OCI-LY7 (cell line): ENCODE data around the gene ARID5B. TPM values are rescaled to one million over a fixed set of nuclear protein-coding genes. Genes with fewer than 3 reads are reported as not detected.

ENCODE experiments used
- BruUV-seq: library from RNA; stranded (reverse); fragments of 400-500 nt; replicated peaks from 2 replicates; lab custom pipeline; 2021; lab: Mats Ljungman, UMichigan
- CTCF ChIA-PET: fragments of 300-600 bp; sonication (Branson Sonifier 250); formaldehyde crosslinking; loops from one replicate; lab custom pipeline; 2022; ENCODE audit warnings: antibody characterized with exemption; ENCODE audit not compliant: unreplicated experiment; lab: Charles Lee
- POLR2A ChIA-PET: fragments of 300-600 bp; sonication (Branson Sonifier 250); formaldehyde crosslinking; loops from one replicate; lab custom pipeline; 2022; ENCODE audit warnings: antibody characterized with exemption; lab: Charles Lee
- DNase-seq: peaks from one replicate; pipeline ENCODE4 v3.0.0-alpha.2; 2015; ENCODE audit warnings: low spot score
- H2AFZ ChIP-seq: fragments of 200-600 bp; sonication (generic), shearing (Covaris generic); 2 replicates; pipeline ENCODE4 v1.6.1; 2014; ENCODE audit warnings: mild to moderate bottlenecking, antibody characterized with exemption, low read length, moderate library complexity
- H3K27ac ChIP-seq: fragments of 200-600 bp; sonication (generic); 2 replicates; pipeline ENCODE4 v1.5.1; 2014; ENCODE audit warnings: mixed run types, low read depth, mild to moderate bottlenecking, moderate library complexity, low read length, inconsistent platforms; ENCODE audit not compliant: poor library complexity, severe bottlenecking
- H3K36me3 ChIP-seq: fragments of 200-600 bp; sonication (generic); 2 replicates; pipeline ENCODE4 v1.6.1; 2014; ENCODE audit warnings: mild to moderate bottlenecking, antibody characterized with exemption, low read length, moderate library complexity, mixed read lengths; ENCODE audit not compliant: insufficient read depth
- H3K4me1 ChIP-seq: fragments of 200-600 bp; sonication (generic); 2 replicates; pipeline ENCODE4 v1.5.1; 2014; ENCODE audit warnings: mild to moderate bottlenecking, low read length; ENCODE audit not compliant: insufficient read depth, poor library complexity, severe bottlenecking
- H3K4me2 ChIP-seq: fragments of 200-600 bp; sonication (generic); 2 replicates; pipeline ENCODE4 v1.6.1; 2014; ENCODE audit warnings: mild to moderate bottlenecking, low read length
- H3K4me3 ChIP-seq: fragments of 200-600 bp; sonication (generic); 2 replicates; pipeline ENCODE4 v1.5.1; 2014; ENCODE audit warnings: mild to moderate bottlenecking, low read depth, low read length; ENCODE audit not compliant: poor library complexity, severe bottlenecking
- H3K79me2 ChIP-seq: fragments of 200-600 bp; sonication (generic); 2 replicates; pipeline ENCODE4 v1.6.1; 2016; ENCODE audit warnings: low read depth, mild to moderate bottlenecking, low read length, moderate library complexity, mixed read lengths; ENCODE audit not compliant: insufficient read depth
- H3K9me2 ChIP-seq: fragments of 200-600 bp; sonication (generic); 2 replicates; pipeline ENCODE4 v1.6.1; 2016; ENCODE audit warnings: mild to moderate bottlenecking, low read length, mixed read lengths; ENCODE audit not compliant: insufficient read depth
- H3K9me3 ChIP-seq: fragments of 200-600 bp; sonication (generic); 2 replicates; pipeline ENCODE4 v1.6.1; 2014; ENCODE audit warnings: mild to moderate bottlenecking, mixed run types, low read length, mixed read lengths
- H4K20me1 ChIP-seq: fragments of 200-600 bp; sonication (generic); 2 replicates; pipeline ENCODE4 v1.6.1; 2014; ENCODE audit warnings: mild to moderate bottlenecking, antibody characterized with exemption, low read length, moderate library complexity, mixed read lengths; ENCODE audit not compliant: insufficient read depth
- CTCF ChIP-seq: fragments of 200-600 bp; sonication (generic); conservative IDR thresholded peaks from 2 replicates; pipeline ENCODE4 v1.5.1; 2014; ENCODE audit warnings: mild to moderate bottlenecking, antibody characterized with exemption, low read length, moderate library complexity, mixed read lengths
- EZH2phosphoT487 ChIP-seq: fragments of 200-600 bp; sonication (generic); IDR thresholded peaks from 2 replicates; pipeline ENCODE4 v1.6.1; 2018; ENCODE audit warnings: low read depth, borderline replicate concordance, mild to moderate bottlenecking, mixed run types, antibody characterized with exemption, low read length, moderate library complexity, mixed read lengths
- intact Hi-C: fragments of 100-400 bp; cut with micrococcal nuclease; formaldehyde crosslinking; loops from one replicate; pipeline ENCODE4 v1.10.0; 2022; ENCODE audit not compliant: unreplicated experiment
- total RNA-seq, 2 experiments: library from RNA; depleted of rRNA in 1 of 2; stranded (reverse); fragments of >200 nt in 1 of 2; shearing (Covaris generic) in 1 of 2; gene quantifications; 2 replicates each; pipeline ENCODE4 v1.2.3, GENCODE V29; 2014 to 2022

Gene ARID5B
- total RNA-seq, 2 experiments from 2014 or later, result 38.0 to 56.7 TPM

GRCh38 chr10:62011558-62011957 is 110.1 kb downstream of the ARID5B start:
- H3K36me3 ChIP-seq, result peaks cover 67% of the 10 kb centered on the region
- ChIA-PET CTCF (no interaction called here), POLR2A (interaction anchor here (0.7 to 5.1 kb wide), 7 partner anchors 9 to 48 kb away, joined by 3 to 53 read pairs (median 5); no protein-coding TSS in a partner anchor)
- intact Hi-C loops, result no loop called here
- H3K9me3 ChIP-seq, result no peaks in the 10 kb centered on the region
- H3K4me1 ChIP-seq, result peaks cover 36% of the 10 kb centered on the region
- H3K79me2 ChIP-seq, result peaks cover 10% of the 10 kb centered on the region; the same call in 1 of the 2 replicates
- no peak overlapping the region for H2AFZ ChIP-seq
- no TSS peak for BruUV-seq
- H3K4me3 ChIP-seq, result no peak overlapping the region
- H4K20me1 ChIP-seq, result no peaks in the 10 kb centered on the region
- TF ChIP-seq CTCF (no peak), EZH2phosphoT487 (no peak)
- H3K27ac ChIP-seq, result no peak overlapping the region
- H3K9me2 ChIP-seq, result no peaks in the 10 kb centered on the region
- H3K4me2 ChIP-seq, result no peak overlapping the region
- DNase-seq, result no peak

GRCh38 chr10:62012318-62012717 is 110.8 kb downstream of the ARID5B start:
- Histone ChIP-seq H3K4me3 (no peak overlapping the region), H2AFZ (no peak overlapping the region), H4K20me1 (no peaks in the 10 kb centered on the region), H3K36me3 (peaks cover 61% of the 10 kb centered on the region), H3K79me2 (peaks cover 17% of the 10 kb centered on the region; the same call in 1 of the 2 replicates), H3K4me2 (no peak overlapping the region), H3K9me3 (no peaks in the 10 kb centered on the region), H3K9me2 (no peaks in the 10 kb centered on the region), H3K4me1 (peaks cover 44% of the 10 kb centered on the region), H3K27ac (no peak overlapping the region)
- no TSS peak for BruUV-seq
- POLR2A ChIA-PET, result interaction anchor here (1.6 to 5.1 kb wide), 5 partner anchors 8 to 26 kb away, joined by 4 to 53 read pairs (median 5); no protein-coding TSS in a partner anchor
- CTCF ChIA-PET, result no interaction called here
- no peak for DNase-seq
- TF ChIP-seq EZH2phosphoT487 (no peak), CTCF (no peak)
- intact Hi-C loops, result no loop called here

GRCh38 chr10:62014510-62014909 is 113.0 kb downstream of the ARID5B start:
- H4K20me1 ChIP-seq, result no peaks in the 10 kb centered on the region
- H3K79me2 ChIP-seq, result peaks cover 34% of the 10 kb centered on the region; the same call in 1 of the 2 replicates
- H3K36me3 ChIP-seq, result peaks cover 62% of the 10 kb centered on the region
- BruUV-seq, result no TSS peak
- H2AFZ ChIP-seq, result no peak overlapping the region
- intact Hi-C loops, result no loop called here
- ChIA-PET CTCF (interaction anchor here (0.5 kb wide), 1 partner anchor 757 kb away, joined by 3 read pairs; no protein-coding TSS in a partner anchor), POLR2A (interaction anchor here (0.8 to 1.7 kb wide), 5 partner anchors 11 to 229 kb away, joined by 3 to 8 read pairs (median 4); no protein-coding TSS in a partner anchor)
- no peaks in the 10 kb centered on the region for H3K9me2 ChIP-seq
- TF ChIP-seq CTCF (no peak), EZH2phosphoT487 (no peak)
- H3K4me2 ChIP-seq, result no peak overlapping the region
- no peaks in the 10 kb centered on the region for H3K9me3 ChIP-seq
- H3K4me3 ChIP-seq, result no peak overlapping the region
- no peak for DNase-seq
- peaks cover 55% of the 10 kb centered on the region for H3K4me1 ChIP-seq
- no peak overlapping the region for H3K27ac ChIP-seq
